Nephron (organoid): ENCODE data around the gene FAM219A.

Source experiments
- H3K27ac Mint-ChIP-seq, 3 experiments: 2 replicates each; pipeline ENCODE4 v1.8.0; 2020; ENCODE audit warnings: mixed read lengths in 3 of 3, mild to moderate bottlenecking in 2 of 3, moderate library complexity in 1 of 3
- H3K27me3 Mint-ChIP-seq: 2 replicates; pipeline ENCODE4 v1.8.0; 2021; ENCODE audit warnings: low read depth, mild to moderate bottlenecking, moderate library complexity, mixed read lengths
- H3K36me3 Mint-ChIP-seq: 2 replicates; pipeline ENCODE4 v1.8.0; 2020; ENCODE audit warnings: low read depth, mixed read lengths
- H3K4me1 Mint-ChIP-seq: 2 replicates; pipeline ENCODE4 v1.8.0; 2020; ENCODE audit warnings: mixed read lengths
- H3K4me3 Mint-ChIP-seq, 3 experiments: 2 replicates each; pipeline ENCODE4 v1.8.0; 2020; ENCODE audit warnings: mild to moderate bottlenecking in 3 of 3, mixed read lengths in 3 of 3, moderate library complexity in 2 of 3
- H3K9me3 Mint-ChIP-seq: 2 replicates; pipeline ENCODE4 v1.8.0; 2020; ENCODE audit warnings: mixed read lengths
- CTCF ChIP-seq, 3 experiments: fragments of 200-600 bp; sonication (generic); IDR thresholded peaks; one replicate each; pipeline ENCODE4 v1.5.0; 2021; ENCODE audit warnings: antibody characterized with exemption in 3 of 3; ENCODE audit not compliant: unreplicated experiment in 3 of 3

The FAM219A gene

GRCh38 chr9:34392511-34392910 lies 65.9 kb downstream of the FAM219A start:
- Mint-ChIP-seq H3K27ac (no peak overlapping the region), H3K36me3 (no peaks in the 10 kb centered on the region), H3K9me3 (no peaks in the 10 kb centered on the region), H3K4me3 (no peak overlapping the region), H3K4me1 (no peaks in the 10 kb centered on the region), H3K27me3 (peaks cover 16% of the 10 kb centered on the region)
- no peak for TF ChIP-seq CTCF (IDR thresholded peaks at IDR 0.05; ENCODE audit: unreplicated experiment in 3 of 3)

GRCh38 chr9:34387239-34387638 lies 71.1 kb downstream of the FAM219A start:
- H3K27ac Mint-ChIP-seq: no peak overlapping the region
- H3K4me3 Mint-ChIP-seq: no peak overlapping the region

GRCh38 chr9:34386656-34387055 lies 71.7 kb downstream of the FAM219A start:
- TF ChIP-seq CTCF (IDR thresholded peaks at IDR 0.05; ENCODE audit: unreplicated experiment in 3 of 3): no peak
- Mint-ChIP-seq H3K36me3 (no peaks in the 10 kb centered on the region), H3K4me1 (no peaks in the 10 kb centered on the region), H3K9me3 (no peaks in the 10 kb centered on the region), H3K27ac (no peak overlapping the region), H3K27me3 (peaks cover 37% of the 10 kb centered on the region), H3K4me3 (no peak overlapping the region)

More at GRCh38 chr9:34387239-34387638, 71.1 kb downstream of the FAM219A start:
- Mint-ChIP-seq H3K27me3 (peaks cover 32% of the 10 kb centered on the region), H3K9me3 (no peaks in the 10 kb centered on the region), H3K36me3 (no peaks in the 10 kb centered on the region), H3K4me1 (no peaks in the 10 kb centered on the region)
- TF ChIP-seq CTCF (IDR thresholded peaks at IDR 0.05; ENCODE audit: unreplicated experiment in 3 of 3): no peak

GRCh38 chr9:34385561-34386230 lies 72.7 kb downstream of the FAM219A start:
- peaks cover 37% of the 10 kb centered on the region for H3K27me3 Mint-ChIP-seq
- H3K9me3 Mint-ChIP-seq: no peaks in the 10 kb centered on the region
- H3K4me1 Mint-ChIP-seq: no peaks in the 10 kb centered on the region
- no peaks in the 10 kb centered on the region for H3K36me3 Mint-ChIP-seq
- no peak overlapping the region for H3K4me3 Mint-ChIP-seq
- no peak overlapping the region for H3K27ac Mint-ChIP-seq
- no peak for TF ChIP-seq CTCF (IDR thresholded peaks at IDR 0.05; ENCODE audit: unreplicated experiment in 3 of 3)

GRCh38 chr9:34384368-34385165 lies 73.8 kb downstream of the FAM219A start:
- Mint-ChIP-seq H3K9me3 (no peaks in the 10 kb centered on the region), H3K36me3 (no peaks in the 10 kb centered on the region), H3K4me3 (no peak overlapping the region), H3K27ac (no peak overlapping the region), H3K4me1 (peaks cover under 1% of the 10 kb centered on the region), H3K27me3 (peaks cover 48% of the 10 kb centered on the region)
- TF ChIP-seq CTCF (IDR thresholded peaks at IDR 0.05; ENCODE audit: unreplicated experiment in 3 of 3): no peak
